ENCODE measurements around the gene VPS52. TPM values are rescaled to one million over a fixed set of nuclear protein-coding genes. Genes with fewer than 3 reads are reported as not detected.

Gene VPS52
- total RNA-seq, 1 donor from 2014 or later = 30.6 TPM

- peaks cover 42% of the 10 kb centered on the region for H3K4me1 ChIP-seq (ENCODE audit: insufficient read depth, low read length)
- H4K20me1 ChIP-seq (ENCODE audit: insufficient read depth, low read length) = peaks cover 21% of the 10 kb centered on the region
- H3K27me3 ChIP-seq (ENCODE audit: insufficient read depth, low read length) = no peaks in the 10 kb centered on the region
- peak; percentile 60 for DNase-seq (ENCODE audit: low read depth)
- no peak for FAIRE-seq
- peaks cover 18% of the 10 kb centered on the region for H3K4me1 Mint-ChIP-seq (ENCODE audit: low read depth, unreplicated experiment)
- peak overlapping the region; percentile 100 for H3K4me2 ChIP-seq (ENCODE audit: low read length)
- peaks cover 12% of the 10 kb centered on the region for H3K36me3 ChIP-seq (ENCODE audit: insufficient read depth, low read length)
- no peaks in the 10 kb centered on the region for H3K27me3 Mint-ChIP-seq (ENCODE audit: low read depth, unreplicated experiment)
- peaks cover 61% of the 10 kb centered on the region for H3K79me2 ChIP-seq (ENCODE audit: insufficient read depth, low read length)
- peak overlapping the region; percentile 89 for H3K9ac ChIP-seq (ENCODE audit: low read length)
- TF ChIP-seq, protein P1, sequence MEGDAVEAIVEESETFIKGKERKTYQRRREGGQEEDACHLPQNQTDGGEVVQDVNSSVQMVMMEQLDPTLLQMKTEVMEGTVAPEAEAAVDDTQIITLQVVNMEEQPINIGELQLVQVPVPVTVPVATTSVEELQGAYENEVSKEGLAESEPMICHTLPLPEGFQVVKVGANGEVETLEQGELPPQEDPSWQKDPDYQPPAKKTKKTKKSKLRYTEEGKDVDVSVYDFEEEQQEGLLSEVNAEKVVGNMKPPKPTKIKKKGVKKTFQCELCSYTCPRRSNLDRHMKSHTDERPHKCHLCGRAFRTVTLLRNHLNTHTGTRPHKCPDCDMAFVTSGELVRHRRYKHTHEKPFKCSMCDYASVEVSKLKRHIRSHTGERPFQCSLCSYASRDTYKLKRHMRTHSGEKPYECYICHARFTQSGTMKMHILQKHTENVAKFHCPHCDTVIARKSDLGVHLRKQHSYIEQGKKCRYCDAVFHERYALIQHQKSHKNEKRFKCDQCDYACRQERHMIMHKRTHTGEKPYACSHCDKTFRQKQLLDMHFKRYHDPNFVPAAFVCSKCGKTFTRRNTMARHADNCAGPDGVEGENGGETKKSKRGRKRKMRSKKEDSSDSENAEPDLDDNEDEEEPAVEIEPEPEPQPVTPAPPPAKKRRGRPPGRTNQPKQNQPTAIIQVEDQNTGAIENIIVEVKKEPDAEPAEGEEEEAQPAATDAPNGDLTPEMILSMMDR (IDR thresholded peaks at IDR 0.05; ENCODE audit: insufficient read depth, low read depth, low read length) = no peak
- no peak for TF ChIP-seq EZH2 (IDR thresholded peaks at IDR 0.05; ENCODE audit: insufficient read depth, low read length)
- peak overlapping the region; percentile 82 for H3K27ac ChIP-seq (ENCODE audit: low read depth, low read length)
- peak overlapping the region; percentile 62 for H2AFZ ChIP-seq (ENCODE audit: low read depth, low read length)
- peak overlapping the region; percentile 98 for H3K4me3 Mint-ChIP-seq (ENCODE audit: unreplicated experiment)
- no peaks in the 10 kb centered on the region for H3K9me3 ChIP-seq (ENCODE audit: insufficient read depth, low read depth, low read length)
- H3K4me3 ChIP-seq (ENCODE audit: insufficient read depth, low read depth, low read length) = peak overlapping the region; percentile 84
- H3K9me3 Mint-ChIP-seq (ENCODE audit: unreplicated experiment) = no peaks in the 10 kb centered on the region
- H3K36me3 Mint-ChIP-seq (ENCODE audit: low read depth, unreplicated experiment) = peaks cover 6% of the 10 kb centered on the region
- H3K27ac Mint-ChIP-seq (ENCODE audit: unreplicated experiment) = peak overlapping the region; percentile 98
Observed at GRCh38 chr6:33314515-33314942, 42.9 kb upstream of the VPS52 start.

- H3K27ac ChIP-seq (ENCODE audit: low read depth, low read length) = peak within 1 kb of the TSS; percentile 82
- H3K4me1 ChIP-seq (ENCODE audit: insufficient read depth, low read length) = peaks cover 36% of the 10 kb centered on the region
- peaks cover 23% of the 10 kb centered on the region for H4K20me1 ChIP-seq (ENCODE audit: insufficient read depth, low read length)
- peak within 1 kb of the TSS; percentile 84 for H3K4me3 ChIP-seq (ENCODE audit: insufficient read depth, low read depth, low read length)
- no peaks in the 10 kb centered on the region for H3K27me3 ChIP-seq (ENCODE audit: insufficient read depth, low read length)
- peak within 1 kb of the TSS; percentile 98 for H3K4me3 Mint-ChIP-seq (ENCODE audit: unreplicated experiment)
- peaks cover 55% of the 10 kb centered on the region for H3K79me2 ChIP-seq (ENCODE audit: insufficient read depth, low read length)
- peak within 1 kb of the TSS; percentile 98 for H3K27ac Mint-ChIP-seq (ENCODE audit: unreplicated experiment)
- FAIRE-seq = no peak
- H3K9ac ChIP-seq (ENCODE audit: low read length) = peak within 1 kb of the TSS; percentile 89
- H3K9me3 ChIP-seq (ENCODE audit: insufficient read depth, low read depth, low read length) = no peaks in the 10 kb centered on the region
- no peaks in the 10 kb centered on the region for H3K9me3 Mint-ChIP-seq (ENCODE audit: unreplicated experiment)
- peak; percentile 42 for DNase-seq (ENCODE audit: low read depth)
- peaks cover 18% of the 10 kb centered on the region for H3K4me1 Mint-ChIP-seq (ENCODE audit: low read depth, unreplicated experiment)
- H3K36me3 Mint-ChIP-seq (ENCODE audit: low read depth, unreplicated experiment) = peaks cover 6% of the 10 kb centered on the region
- peak within 1 kb of the TSS; percentile 100 for H3K4me2 ChIP-seq (ENCODE audit: low read length)
- peaks cover 6% of the 10 kb centered on the region for H3K36me3 ChIP-seq (ENCODE audit: insufficient read depth, low read length)
- H2AFZ ChIP-seq (ENCODE audit: low read depth, low read length) = peak within 1 kb of the TSS; percentile 78
- TF ChIP-seq EZH2 (IDR thresholded peaks at IDR 0.05; ENCODE audit: insufficient read depth, low read length) = no peak
- TF ChIP-seq, protein P1 (IDR thresholded peaks at IDR 0.05; ENCODE audit: insufficient read depth, low read depth, low read length) = no peak
- H3K27me3 Mint-ChIP-seq (ENCODE audit: low read depth, unreplicated experiment) = no peaks in the 10 kb centered on the region
Observed at GRCh38 chr6:33313709-33314514, 42.2 kb upstream of the VPS52 start, which contains the start of gene TAPBP. TSS of gene TAPBP (minus strand) at chr6:33314078. CDS start at chr6:33314041, 37 bp downstream.

All from astrocyte (in vitro differentiated cells and primary cell).